Neuronal stem cell (in vitro differentiated cells): ENCODE data around the gene ACSL5.

ENCODE experiments used
- DNase-seq: peaks from one replicate; pipeline ENCODE4 v3.0.0-alpha.2; 2013; ENCODE audit warnings: low spot score
- H2AFZ ChIP-seq: one replicate; pipeline ENCODE4 v1.6.1; 2013; ENCODE audit warnings: mild to moderate bottlenecking, low read length, inconsistent platforms
- H2AK5ac ChIP-seq: 2 replicates; pipeline ENCODE4 v1.6.1; 2013; ENCODE audit warnings: low read depth, mild to moderate bottlenecking, inconsistent platforms, low read length, moderate library complexity, mixed read lengths
- H2BK120ac ChIP-seq: 2 replicates; pipeline ENCODE4 v1.6.1; 2013; ENCODE audit warnings: low read depth, mild to moderate bottlenecking, inconsistent platforms, low read length, moderate library complexity, mixed read lengths
- H2BK12ac ChIP-seq: one replicate; pipeline ENCODE4 v1.6.1; 2013; ENCODE audit warnings: low read length, inconsistent platforms
- H2BK15ac ChIP-seq: 2 replicates; pipeline ENCODE4 v1.6.1; 2013; ENCODE audit warnings: mild to moderate bottlenecking, low read length, inconsistent platforms, mixed read lengths
- H2BK5ac ChIP-seq: one replicate; pipeline ENCODE4 v1.6.1; 2013; ENCODE audit warnings: inconsistent platforms, mild to moderate bottlenecking, low read length, moderate library complexity
- H3K14ac ChIP-seq: one replicate; pipeline ENCODE4 v1.6.1; 2013; ENCODE audit warnings: low read length, inconsistent platforms
- H3K18ac ChIP-seq: 2 replicates; pipeline ENCODE4 v1.6.1; 2013; ENCODE audit warnings: low read length, inconsistent platforms
- H3K23ac ChIP-seq: 2 replicates; pipeline ENCODE4 v1.6.1; 2013; ENCODE audit warnings: low read depth, mild to moderate bottlenecking, mixed read lengths, low read length, inconsistent platforms; ENCODE audit not compliant: poor library complexity
- H3K27ac ChIP-seq: replicated peaks from 3 replicates; pipeline ENCODE4 v1.5.1; 2013; ENCODE audit warnings: low read length, inconsistent platforms
- H3K27me3 ChIP-seq, 3 experiments: 2 replicates each; pipeline ENCODE4 v1.6.1; 2013; ENCODE audit warnings: low read length in 3 of 3, mild to moderate bottlenecking in 2 of 3, inconsistent platforms in 1 of 3, low read depth in 1 of 3, mixed read lengths in 1 of 3, moderate library complexity in 1 of 3; ENCODE audit not compliant: control insufficient read depth in 3 of 3, insufficient read depth in 3 of 3
- H3K36me3 ChIP-seq, 2 donors: replicated peaks in 1 of 2; 2 replicates each; pipeline ENCODE4 v1.6.1; 2013; ENCODE audit warnings: low read length in 2 of 2; ENCODE audit not compliant: control insufficient read depth in 2 of 2, insufficient read depth in 2 of 2
- H3K4ac ChIP-seq: 2 replicates; pipeline ENCODE4 v1.6.1; 2013; ENCODE audit warnings: inconsistent platforms, mild to moderate bottlenecking, low read length, moderate library complexity
- H3K4me1 ChIP-seq, 2 donors: 1 replicate in 1 of 2; 2 replicates in 1 of 2; pipeline ENCODE4 v1.6.1; 2013; ENCODE audit warnings: low read length in 2 of 2, low read depth in 1 of 2; ENCODE audit not compliant: control insufficient read depth in 2 of 2, insufficient read depth in 1 of 2
- H3K4me2 ChIP-seq: one replicate; pipeline ENCODE4 v1.6.1; 2013; ENCODE audit warnings: mild to moderate bottlenecking, low read length, inconsistent platforms; ENCODE audit not compliant: insufficient read depth, poor library complexity, severe bottlenecking
- H3K4me3 ChIP-seq, 2 donors: 2 replicates each; pipeline ENCODE4 v1.5.1; 2013; ENCODE audit warnings: low read length in 2 of 2, mild to moderate bottlenecking in 2 of 2, inconsistent platforms in 1 of 2, moderate library complexity in 1 of 2
- H3K79me1 ChIP-seq: one replicate; pipeline ENCODE4 v1.6.1; 2013; ENCODE audit warnings: low read depth, mild to moderate bottlenecking, inconsistent platforms, low read length, moderate library complexity
- H3K9ac ChIP-seq: one replicate; pipeline ENCODE4 v1.6.1; 2013; ENCODE audit warnings: mild to moderate bottlenecking, low read depth, low read length, inconsistent platforms; ENCODE audit not compliant: poor library complexity
- H3K9me3 ChIP-seq, 2 donors: replicated peaks in 1 of 2; 2 replicates each; pipeline versions ENCODE3 to v1.6.1; 2013; ENCODE audit warnings: low read length in 2 of 2, mild to moderate bottlenecking in 2 of 2, inconsistent platforms in 1 of 2, low read depth in 1 of 2, mixed read lengths in 1 of 2, moderate library complexity in 1 of 2; ENCODE audit not compliant: control insufficient read depth in 2 of 2, insufficient read depth in 1 of 2
- H4K8ac ChIP-seq: one replicate; pipeline ENCODE4 v1.6.1; 2013; ENCODE audit warnings: low read depth, mild to moderate bottlenecking, inconsistent platforms, low read length, moderate library complexity
- H4K91ac ChIP-seq: one replicate; pipeline ENCODE4 v1.6.1; 2013; ENCODE audit warnings: low read length, low read depth, mild to moderate bottlenecking, inconsistent platforms; ENCODE audit not compliant: poor library complexity
- WGBS, 2 donors: extraction: QIAGEN DNeasy Blood & Tissue Kit; methylation state at CpG; one replicate each; pipeline ENCODE4 v1.1.7; 2013; ENCODE audit warnings: missing lambda C conversion rate in 2 of 2, mixed read lengths in 1 of 2; ENCODE audit not compliant: insufficient read length in 2 of 2, insufficient replicate concordance in 1 of 2; ENCODE audit errors: extremely low coverage in 2 of 2; 5-methylcytosine and 5-hydroxymethylcytosine counted together

ACSL5 gene

GRCh38 chr10:112388548-112388947 lies 14.6 kb downstream of the ACSL5 start:
- Histone ChIP-seq H3K4me3 (no peak overlapping the region), H2BK15ac (no peak overlapping the region), H3K14ac (no peak overlapping the region), H3K4ac (no peak overlapping the region), H3K4me2 (no peak overlapping the region), H4K8ac (no peak overlapping the region), H3K23ac (no peak overlapping the region), H2BK12ac (no peak overlapping the region), H3K9me3 (no peaks in the 10 kb centered on the region), H3K9ac (no peak overlapping the region), H4K91ac (no peak overlapping the region), H2BK5ac (no peak overlapping the region), H3K27ac (no peak overlapping the region), H3K18ac (no peak overlapping the region), H3K27me3 (no peaks in the 10 kb centered on the region), H3K36me3 (no peaks in the 10 kb centered on the region), H2BK120ac (no peak overlapping the region), H3K4me1 (peaks cover 0 to 12% of the 10 kb centered on the region in 2 donors), H2AK5ac (no peak overlapping the region), H3K79me1 (no peaks in the 10 kb centered on the region), H2AFZ (no peak overlapping the region)
- no peak for DNase-seq
- WGBS, 2 donors = no CpG with 5 or more reads among the region's 2 CpGs

- no peak overlapping the region for H3K14ac ChIP-seq
- H3K36me3 ChIP-seq = no peaks in the 10 kb centered on the region
- H2AK5ac ChIP-seq = no peak overlapping the region
- no peak overlapping the region for H2BK5ac ChIP-seq
- no peak overlapping the region for H3K4me3 ChIP-seq
- H2BK15ac ChIP-seq = no peak overlapping the region
- no peak overlapping the region for H3K4me2 ChIP-seq
- no peak overlapping the region for H3K9ac ChIP-seq
- H3K4ac ChIP-seq = no peak overlapping the region
- H2BK120ac ChIP-seq = no peak overlapping the region
- no peak overlapping the region for H2BK12ac ChIP-seq
- no peak for DNase-seq
- H3K9me3 ChIP-seq = no peaks in the 10 kb centered on the region
- H3K27me3 ChIP-seq = no peaks in the 10 kb centered on the region
- H3K18ac ChIP-seq = no peak overlapping the region
- H3K4me1 ChIP-seq = peaks cover 0 to 9% of the 10 kb centered on the region in 2 donors
- WGBS, 2 donors = no CpG with 5 or more reads among the region's 6 CpGs
- peak overlapping the region; percentile 75 for H2AFZ ChIP-seq
- H4K8ac ChIP-seq = no peak overlapping the region
- no peak overlapping the region for H4K91ac ChIP-seq
- H3K23ac ChIP-seq = no peak overlapping the region
- no peaks in the 10 kb centered on the region for H3K79me1 ChIP-seq
- no peak overlapping the region for H3K27ac ChIP-seq
Observed at GRCh38 chr10:112389271-112389822, 15.4 kb downstream of the ACSL5 start.

GRCh38 chr10:112390125-112390703 lies 16.3 kb downstream of the ACSL5 start:
- no peak overlapping the region for H2AK5ac ChIP-seq
- H3K27ac ChIP-seq = no peak overlapping the region
- H3K9me3 ChIP-seq = no peaks in the 10 kb centered on the region
- H3K18ac ChIP-seq = no peak overlapping the region
- WGBS, 2 donors = no CpG with 5 or more reads among the region's 3 CpGs
- H4K91ac ChIP-seq = no peak overlapping the region
- H3K36me3 ChIP-seq = no peaks in the 10 kb centered on the region
- H4K8ac ChIP-seq = no peak overlapping the region
- H3K23ac ChIP-seq = no peak overlapping the region
- DNase-seq = no peak
- no peak overlapping the region for H2BK5ac ChIP-seq
- H3K4me2 ChIP-seq = no peak overlapping the region
- H2AFZ ChIP-seq = no peak overlapping the region
- no peak overlapping the region for H3K4me3 ChIP-seq
- no peak overlapping the region for H3K14ac ChIP-seq
- H2BK15ac ChIP-seq = no peak overlapping the region
- no peak overlapping the region for H2BK12ac ChIP-seq
- no peak overlapping the region for H3K9ac ChIP-seq
- peaks cover 0 to 2% (median 0%) of the 10 kb centered on the region in 3 experiments for H3K27me3 ChIP-seq
- peaks cover 0 to 9% of the 10 kb centered on the region in 2 donors for H3K4me1 ChIP-seq
- no peaks in the 10 kb centered on the region for H3K79me1 ChIP-seq
- no peak overlapping the region for H2BK120ac ChIP-seq
- H3K4ac ChIP-seq = no peak overlapping the region

GRCh38 chr10:112393341-112393740 lies 19.4 kb downstream of the ACSL5 start:
- Histone ChIP-seq H2BK120ac (no peak overlapping the region), H3K27ac (no peak overlapping the region), H3K9me3 (no peaks in the 10 kb centered on the region), H2BK12ac (no peak overlapping the region), H3K4me1 (peaks cover 0 to 7% of the 10 kb centered on the region in 2 donors), H2AFZ (no peak overlapping the region), H3K4me3 (no peak overlapping the region), H3K4ac (no peak overlapping the region), H3K4me2 (no peak overlapping the region), H2BK5ac (no peak overlapping the region), H3K9ac (no peak overlapping the region), H2AK5ac (no peak overlapping the region), H3K36me3 (no peaks in the 10 kb centered on the region), H3K18ac (no peak overlapping the region), H3K79me1 (no peaks in the 10 kb centered on the region), H3K14ac (no peak overlapping the region), H4K8ac (no peak overlapping the region), H4K91ac (no peak overlapping the region), H2BK15ac (no peak overlapping the region), H3K27me3 (peaks cover 0 to 2% (median 0%) of the 10 kb centered on the region in 3 experiments), H3K23ac (no peak overlapping the region)
- DNase-seq = no peak
- no CpG with 5 or more reads among the region's 1 CpG for WGBS, 2 donors
